Measurements from ENCODE around the gene MRPL16. TPM values are rescaled to one million over a fixed set of nuclear protein-coding genes. Genes with fewer than 3 reads are reported as not detected.

MRPL16 gene
- total and polyA plus RNA-seq, 7 donors: 37.8 to 92.7 (median 53.7) TPM

DNA sequence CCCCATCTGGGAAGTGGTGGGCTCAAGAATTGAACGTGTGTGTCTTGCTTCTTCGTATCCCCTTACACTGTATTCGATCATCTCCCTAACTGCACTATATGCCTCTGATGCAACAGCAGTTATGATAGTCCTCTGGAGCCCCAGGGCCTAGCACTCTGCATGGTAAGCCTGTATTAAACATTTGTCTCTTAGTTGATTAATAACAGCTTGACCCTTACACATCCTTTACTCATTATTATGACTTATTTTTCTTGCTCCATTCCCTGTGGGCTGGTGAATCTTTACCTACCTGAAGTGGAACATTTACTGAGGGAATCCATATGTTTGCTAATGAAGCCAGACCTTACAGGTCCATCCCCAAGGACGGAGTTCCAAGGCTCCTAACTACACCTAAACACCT is 49.8 kb downstream of the MRPL16 start:
- peaks cover 26% of the 10 kb centered on the region for H3K4me1 ChIP-seq
- intact Hi-C loops (cut with DNase I): no loop called here
- WGBS, 3 donors: 85 to 88% (median 87%) methylated on average over 4 of the region's 4 CpGs

DNA sequence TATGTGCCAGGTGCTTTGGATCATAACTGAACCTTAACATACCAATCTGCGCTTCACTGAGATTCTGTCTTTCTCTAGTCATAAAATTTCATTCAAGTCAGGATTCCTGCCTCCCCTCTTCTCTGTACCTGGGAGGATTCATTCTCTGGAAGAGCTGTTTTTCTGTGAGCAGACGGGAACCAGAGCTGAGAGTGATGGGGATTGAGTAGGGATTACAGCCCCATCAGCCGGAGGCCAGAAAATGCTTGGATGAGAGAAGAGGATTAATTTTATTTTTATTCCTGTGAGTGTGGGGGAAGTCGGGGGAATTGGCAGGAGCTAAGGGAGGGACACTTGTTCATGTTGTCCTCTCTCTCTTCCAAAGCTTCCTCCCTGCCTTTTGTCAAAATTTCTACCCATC is 50.7 kb downstream of the MRPL16 start:
- ATAC-seq (no peak), DNase-seq (no peak)
- no peaks in the 10 kb centered on the region for H3K27me3 ChIP-seq (ENCODE audit: insufficient read depth in 3 of 3, low read length in 2 of 3)
- H3K9me3 ChIP-seq: no peaks in the 10 kb centered on the region
- H3K4me1 ChIP-seq: peaks cover 23% of the 10 kb centered on the region
- H3K4me3 ChIP-seq: no peak overlapping the region
- TF ChIP-seq, protein P1, sequence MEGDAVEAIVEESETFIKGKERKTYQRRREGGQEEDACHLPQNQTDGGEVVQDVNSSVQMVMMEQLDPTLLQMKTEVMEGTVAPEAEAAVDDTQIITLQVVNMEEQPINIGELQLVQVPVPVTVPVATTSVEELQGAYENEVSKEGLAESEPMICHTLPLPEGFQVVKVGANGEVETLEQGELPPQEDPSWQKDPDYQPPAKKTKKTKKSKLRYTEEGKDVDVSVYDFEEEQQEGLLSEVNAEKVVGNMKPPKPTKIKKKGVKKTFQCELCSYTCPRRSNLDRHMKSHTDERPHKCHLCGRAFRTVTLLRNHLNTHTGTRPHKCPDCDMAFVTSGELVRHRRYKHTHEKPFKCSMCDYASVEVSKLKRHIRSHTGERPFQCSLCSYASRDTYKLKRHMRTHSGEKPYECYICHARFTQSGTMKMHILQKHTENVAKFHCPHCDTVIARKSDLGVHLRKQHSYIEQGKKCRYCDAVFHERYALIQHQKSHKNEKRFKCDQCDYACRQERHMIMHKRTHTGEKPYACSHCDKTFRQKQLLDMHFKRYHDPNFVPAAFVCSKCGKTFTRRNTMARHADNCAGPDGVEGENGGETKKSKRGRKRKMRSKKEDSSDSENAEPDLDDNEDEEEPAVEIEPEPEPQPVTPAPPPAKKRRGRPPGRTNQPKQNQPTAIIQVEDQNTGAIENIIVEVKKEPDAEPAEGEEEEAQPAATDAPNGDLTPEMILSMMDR (IDR thresholded peaks at IDR 0.05): no peak
- no peaks in the 10 kb centered on the region for H3K36me3 ChIP-seq (ENCODE audit: insufficient read depth in 1 of 2, low read depth in 1 of 2)
- H3K27ac ChIP-seq: no peak overlapping the region
- 36 to 47% (median 39%) methylated on average over 4 of the region's 4 CpGs for WGBS, 3 donors
- intact Hi-C loops (cut with DNase I): no loop called here

More for the DNA sequence above, 49.8 kb downstream of the MRPL16 start:
- no peak overlapping the region for H3K4me3 ChIP-seq
- TF ChIP-seq, protein P1 (IDR thresholded peaks at IDR 0.05): no peak
- DNase-seq (no peak), ATAC-seq (no peak)
- H3K27me3 ChIP-seq (ENCODE audit: insufficient read depth in 3 of 3, low read length in 2 of 3): no peaks in the 10 kb centered on the region
- no peaks in the 10 kb centered on the region for H3K36me3 ChIP-seq (ENCODE audit: insufficient read depth in 1 of 2, low read depth in 1 of 2)
- no peak overlapping the region for H3K27ac ChIP-seq
- no peaks in the 10 kb centered on the region for H3K9me3 ChIP-seq

GRCh38 chr11:59758401-59759037 is 52.1 kb downstream of the MRPL16 start:
- ATAC-seq: no peak
- intact Hi-C loops (cut with DNase I): no loop called here
- Histone ChIP-seq H3K27ac (no peak overlapping the region), H3K9me3 (no peaks in the 10 kb centered on the region), H3K4me1 (peaks cover 22% of the 10 kb centered on the region), H3K27me3 (ENCODE audit: insufficient read depth in 3 of 3, low read length in 2 of 3) (no peaks in the 10 kb centered on the region), H3K4me3 (no peak overlapping the region), H3K36me3 (ENCODE audit: insufficient read depth in 1 of 2, low read depth in 1 of 2) (no peaks in the 10 kb centered on the region)
- 73 to 82% (median 80%) methylated on average over 4 of the region's 4 CpGs for WGBS, 3 donors
- DNase-seq: no peak
- TF ChIP-seq, protein P1 (IDR thresholded peaks at IDR 0.05): no peak

DNA sequence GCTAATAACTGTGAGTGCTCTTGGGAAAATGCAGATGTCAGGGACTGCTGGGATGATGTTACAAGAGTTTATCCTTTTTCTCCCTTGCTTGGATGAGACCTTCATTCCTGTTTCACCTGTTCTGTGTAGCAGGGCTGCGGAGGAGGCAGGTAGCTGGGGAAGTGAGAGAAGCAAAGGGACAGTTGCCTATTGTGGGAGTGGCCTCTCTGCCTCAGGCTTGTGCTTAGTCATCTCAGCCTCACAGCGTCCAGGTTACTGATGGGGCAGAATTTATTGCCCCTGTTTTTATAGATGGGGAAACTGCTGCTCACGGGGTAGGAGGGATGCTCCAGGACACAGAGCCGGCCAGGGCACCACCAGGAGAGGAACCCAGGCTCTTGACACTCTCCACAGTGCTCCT is 53.7 kb downstream of the MRPL16 start:
- TF ChIP-seq, protein P1 (IDR thresholded peaks at IDR 0.05): no peak
- no peaks in the 10 kb centered on the region for H3K27me3 ChIP-seq (ENCODE audit: insufficient read depth in 3 of 3, low read length in 2 of 3)
- 41 to 53% (median 44%) methylated on average over 4 of the region's 4 CpGs for WGBS, 3 donors
- H3K27ac ChIP-seq: peak overlapping the region; percentile 92
- peaks cover 22% of the 10 kb centered on the region for H3K4me1 ChIP-seq
- ATAC-seq (peak in 3 of 4 donors; percentile 44 to 60 (median 60)), DNase-seq (no peak)
- H3K36me3 ChIP-seq (ENCODE audit: insufficient read depth in 1 of 2, low read depth in 1 of 2): no peaks in the 10 kb centered on the region
- H3K9me3 ChIP-seq: no peaks in the 10 kb centered on the region
- intact Hi-C loops (cut with DNase I): no loop called here
- H3K4me3 ChIP-seq: peak overlapping the region; percentile 89

DNA sequence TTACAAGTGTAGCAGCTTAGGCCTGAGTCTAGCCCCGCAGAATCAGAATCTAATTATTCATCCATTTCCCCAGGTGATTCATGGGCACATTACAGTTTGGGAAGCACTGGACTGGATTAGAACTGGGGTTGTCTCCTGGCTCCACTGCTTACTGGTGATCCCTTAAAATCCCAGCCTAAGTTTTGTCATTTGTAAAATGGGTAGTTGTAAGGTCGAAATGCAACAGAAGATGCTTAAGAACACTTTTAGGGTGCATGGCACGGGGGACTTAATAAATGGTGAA is 54.1 kb downstream of the MRPL16 start:
- no peaks in the 10 kb centered on the region for H3K27me3 ChIP-seq (ENCODE audit: insufficient read depth in 3 of 3, low read length in 2 of 3)
- H3K4me3 ChIP-seq: peak overlapping the region; percentile 89
- H3K9me3 ChIP-seq: no peaks in the 10 kb centered on the region
- 34 to 45% (median 37%) methylated on average over 3 of the region's 3 CpGs for WGBS, 3 donors
- ATAC-seq: peak in 1 of 4 donors; percentile 29
- TF ChIP-seq, protein P1 (IDR thresholded peaks at IDR 0.05): no peak
- no peak for DNase-seq
- H3K4me1 ChIP-seq: peaks cover 21% of the 10 kb centered on the region
- H3K27ac ChIP-seq: peak overlapping the region; percentile 92
- intact Hi-C loops (cut with DNase I): no loop called here
- no peaks in the 10 kb centered on the region for H3K36me3 ChIP-seq (ENCODE audit: insufficient read depth in 1 of 2, low read depth in 1 of 2)

All from psoas muscle (tissue), 8 donors.